GM18519 (cell line): ENCODE measurements around the gene KRTAP5-11.
"Not testable (repeated sequence)": the region's sequence is repeated elsewhere in the genome, so short reads cannot be mapped to it uniquely, and the experiment has no call there.

Experiments
- ATAC-seq: cut with Tn5 transposase; IDR thresholded peaks from one replicate; pipeline ENCODE4 v1.9.1; 2021; ENCODE audit warnings: mild to moderate bottlenecking, moderate library complexity; ENCODE audit not compliant: unreplicated experiment, low FRiP score

Gene KRTAP5-11

DNA sequence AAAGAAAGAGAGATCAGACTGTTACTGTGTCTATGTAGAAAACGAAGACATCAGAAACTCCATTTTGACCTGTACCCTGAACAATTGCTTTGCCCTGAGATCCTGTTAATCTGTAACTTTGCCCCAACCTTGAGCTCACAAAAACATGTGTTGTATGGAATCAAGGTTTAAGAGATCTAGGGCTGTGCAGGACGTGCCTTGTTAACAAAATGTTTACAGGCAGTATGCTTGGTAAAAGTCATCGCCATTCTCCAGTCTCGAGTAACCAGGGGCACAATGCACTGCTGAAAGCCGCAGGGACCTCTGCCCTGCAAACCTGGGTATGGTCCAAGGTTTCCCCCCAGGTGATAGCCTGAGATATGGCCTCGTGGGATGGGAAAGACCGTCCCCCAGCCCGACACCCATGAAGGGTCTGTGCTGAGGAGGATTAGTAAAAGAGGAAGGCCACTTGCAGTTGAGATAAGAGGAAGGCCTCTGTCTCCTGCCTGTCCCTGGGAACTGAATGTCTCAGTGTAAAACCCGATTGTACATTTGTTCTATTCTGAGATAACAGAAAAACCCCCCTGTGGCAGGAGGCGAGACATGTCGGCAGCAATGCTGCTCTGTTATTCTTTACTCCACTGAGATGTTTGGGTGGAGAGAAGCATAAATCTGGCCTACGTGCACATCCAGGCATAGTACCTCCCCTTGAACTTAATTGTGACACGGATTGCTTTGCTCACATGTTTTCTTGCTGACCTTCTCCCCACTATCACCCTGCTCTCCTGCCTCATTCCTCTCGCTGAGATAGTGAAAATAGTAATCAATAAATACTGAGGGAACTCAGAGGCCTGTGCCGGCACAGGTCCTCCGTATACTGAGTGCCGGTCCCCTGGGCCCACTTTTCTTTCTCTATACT lies 47.7 kb downstream of the KRTAP5-11 start:
- not testable (repeated sequence) for ATAC-seq

- no peak for ATAC-seq
Observed at GRCh38 chr11:71532036-71532610, 50.6 kb downstream of the KRTAP5-11 start.
